ENCODE measurements around the gene ANTXR1. TPM values are rescaled to one million over a fixed set of nuclear protein-coding genes. Genes with fewer than 3 reads are reported as not detected.
"Not testable (repeated sequence)": the region's sequence is repeated elsewhere in the genome, so short reads cannot be mapped to it uniquely, and the experiment has no call there.

Gene ANTXR1
- total and polyA plus RNA-seq, 2 experiments from 2014 or later: 29.1 to 34.7 TPM

DNA sequence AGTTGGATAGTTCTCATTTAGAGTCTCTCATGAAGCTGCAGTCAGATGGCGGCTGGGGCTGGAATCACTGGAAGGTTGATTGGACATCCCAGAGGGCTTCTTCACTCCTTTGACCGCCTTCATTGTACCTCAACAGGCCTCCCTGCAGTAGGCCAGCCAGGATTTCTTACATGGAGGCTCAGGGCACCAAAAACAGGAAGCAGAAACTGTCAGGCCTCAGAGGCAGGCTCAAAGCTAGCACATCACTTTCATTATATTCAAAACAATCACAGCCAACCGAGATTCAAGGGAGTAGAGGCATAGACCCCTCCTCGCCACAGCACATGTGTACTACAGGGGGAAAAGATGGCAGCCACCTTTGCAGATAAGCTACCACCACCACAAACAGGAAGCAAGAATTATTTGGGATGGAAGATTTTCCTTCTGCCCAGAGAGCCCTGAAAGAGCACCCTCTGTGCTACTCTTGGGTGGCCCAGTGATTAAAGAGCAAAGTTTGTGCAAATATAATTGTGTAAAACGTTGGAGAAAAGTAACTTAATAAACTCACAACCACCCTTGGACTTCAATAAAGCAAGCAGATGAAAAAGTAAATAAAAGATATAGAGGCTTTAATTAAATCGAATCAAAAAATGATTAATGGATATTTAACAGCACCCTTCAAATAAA is 218.8 kb downstream of the ANTXR1 start:
- no peak overlapping the region for H3K4me2 ChIP-seq
- no peaks in the 10 kb centered on the region for H3K4me1 ChIP-seq (ENCODE audit: insufficient read depth)
- no peaks in the 10 kb centered on the region for H3K9me3 ChIP-seq (ENCODE audit: low read depth)
- no peaks in the 10 kb centered on the region for H3K79me2 ChIP-seq
- H3K36me3 ChIP-seq (replicated peaks; ENCODE audit: insufficient read depth, low read depth): no peaks in the 10 kb centered on the region
- no peak for DNase-seq (ENCODE audit: low spot score)
- TF ChIP-seq EZH2 (IDR thresholded peaks at IDR 0.05; ENCODE audit: borderline replicate concordance) (no peak), EZH2phosphoT487 (IDR thresholded peaks at IDR 0.05; ENCODE audit: low read depth, severe bottlenecking, unreplicated experiment) (no peak)
- TF ChIP-seq, protein P1, sequence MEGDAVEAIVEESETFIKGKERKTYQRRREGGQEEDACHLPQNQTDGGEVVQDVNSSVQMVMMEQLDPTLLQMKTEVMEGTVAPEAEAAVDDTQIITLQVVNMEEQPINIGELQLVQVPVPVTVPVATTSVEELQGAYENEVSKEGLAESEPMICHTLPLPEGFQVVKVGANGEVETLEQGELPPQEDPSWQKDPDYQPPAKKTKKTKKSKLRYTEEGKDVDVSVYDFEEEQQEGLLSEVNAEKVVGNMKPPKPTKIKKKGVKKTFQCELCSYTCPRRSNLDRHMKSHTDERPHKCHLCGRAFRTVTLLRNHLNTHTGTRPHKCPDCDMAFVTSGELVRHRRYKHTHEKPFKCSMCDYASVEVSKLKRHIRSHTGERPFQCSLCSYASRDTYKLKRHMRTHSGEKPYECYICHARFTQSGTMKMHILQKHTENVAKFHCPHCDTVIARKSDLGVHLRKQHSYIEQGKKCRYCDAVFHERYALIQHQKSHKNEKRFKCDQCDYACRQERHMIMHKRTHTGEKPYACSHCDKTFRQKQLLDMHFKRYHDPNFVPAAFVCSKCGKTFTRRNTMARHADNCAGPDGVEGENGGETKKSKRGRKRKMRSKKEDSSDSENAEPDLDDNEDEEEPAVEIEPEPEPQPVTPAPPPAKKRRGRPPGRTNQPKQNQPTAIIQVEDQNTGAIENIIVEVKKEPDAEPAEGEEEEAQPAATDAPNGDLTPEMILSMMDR (IDR thresholded peaks at IDR 0.05; ENCODE audit: poor library complexity): no peak
- H3K27ac ChIP-seq: no peak overlapping the region
- 81% methylated on average over 6 of the region's 6 CpGs for WGBS (ENCODE audit: low lambda C conversion rate, missing lambda C conversion rate)
- H3K27me3 ChIP-seq: no peaks in the 10 kb centered on the region
- H3K4me3 ChIP-seq: no peak overlapping the region
- no peaks in the 10 kb centered on the region for H4K20me1 ChIP-seq (ENCODE audit: insufficient read depth, poor library complexity, severe bottlenecking)
- no peak overlapping the region for H2AFZ ChIP-seq
- no peaks in the 10 kb centered on the region for H3K9me2 ChIP-seq (replicated peaks; ENCODE audit: insufficient read depth)

DNA sequence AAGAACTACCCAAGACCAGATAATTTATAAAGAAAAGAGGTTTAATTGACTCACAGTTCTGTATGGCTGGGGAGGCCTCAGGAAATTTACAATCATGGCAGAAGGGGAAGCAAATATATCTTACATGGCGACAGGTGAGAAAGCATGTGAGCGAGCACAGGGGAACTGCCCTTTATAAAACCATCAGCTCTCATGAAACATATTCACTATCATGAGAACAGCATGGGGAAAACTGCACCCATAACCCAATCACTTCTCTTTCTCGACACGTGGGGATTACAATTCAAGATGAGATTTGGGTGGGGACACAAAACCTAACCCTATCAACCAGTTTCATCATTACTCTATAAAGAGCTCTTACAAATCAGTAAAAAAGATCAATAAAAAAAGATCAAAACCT is 222.9 kb downstream of the ANTXR1 start:
- H4K20me1 ChIP-seq (ENCODE audit: insufficient read depth, poor library complexity, severe bottlenecking); H3K9me3 ChIP-seq (ENCODE audit: low read depth); H3K27ac ChIP-seq; H3K4me3 ChIP-seq; H3K36me3 ChIP-seq (replicated peaks; ENCODE audit: insufficient read depth, low read depth); H3K79me2 ChIP-seq; H3K9me2 ChIP-seq (replicated peaks; ENCODE audit: insufficient read depth); H3K4me1 ChIP-seq (ENCODE audit: insufficient read depth); H3K4me2 ChIP-seq; H3K27me3 ChIP-seq; H2AFZ ChIP-seq; DNase-seq (ENCODE audit: low spot score): not testable (repeated sequence)
- 96% methylated on average over 4 of the region's 4 CpGs for WGBS (ENCODE audit: low lambda C conversion rate, missing lambda C conversion rate)

DNA sequence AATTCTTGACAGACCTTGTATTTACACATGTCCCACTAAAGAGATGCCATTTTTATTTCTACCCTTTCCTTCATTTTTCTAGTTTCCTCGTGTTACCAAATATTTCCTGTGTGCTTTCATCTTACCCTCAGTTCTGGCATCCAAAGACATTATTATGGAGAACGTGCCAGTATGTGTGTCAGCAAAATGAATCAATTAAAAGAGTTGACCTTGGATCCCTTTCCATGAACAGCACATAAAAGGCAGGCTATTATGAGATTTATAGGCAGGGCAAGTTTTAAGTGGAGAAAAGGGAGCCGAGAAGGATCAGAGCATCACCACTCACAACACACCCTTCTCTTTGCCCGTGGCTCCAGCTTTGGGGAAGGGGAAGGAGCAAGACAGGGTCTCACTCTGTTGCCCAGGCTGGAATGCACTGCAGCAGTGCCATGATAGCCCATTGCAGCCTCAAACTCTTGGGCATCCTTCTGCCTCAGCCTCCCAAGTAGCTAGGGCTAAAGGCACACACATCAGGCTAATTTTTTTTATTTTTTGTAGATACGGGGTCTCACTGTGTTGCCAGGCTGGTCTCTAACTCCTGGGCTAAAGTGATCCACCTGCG is 224.2 kb downstream of the ANTXR1 start:
- H3K4me3 ChIP-seq: no peak overlapping the region
- WGBS (ENCODE audit: low lambda C conversion rate, missing lambda C conversion rate): 70% methylated on average over 6 of the region's 6 CpGs
- TF ChIP-seq, protein P1 (IDR thresholded peaks at IDR 0.05; ENCODE audit: poor library complexity): no peak
- TF ChIP-seq EZH2phosphoT487 (IDR thresholded peaks at IDR 0.05; ENCODE audit: low read depth, severe bottlenecking, unreplicated experiment): no peak
- TF ChIP-seq EZH2 (IDR thresholded peaks at IDR 0.05; ENCODE audit: borderline replicate concordance): no peak

DNA sequence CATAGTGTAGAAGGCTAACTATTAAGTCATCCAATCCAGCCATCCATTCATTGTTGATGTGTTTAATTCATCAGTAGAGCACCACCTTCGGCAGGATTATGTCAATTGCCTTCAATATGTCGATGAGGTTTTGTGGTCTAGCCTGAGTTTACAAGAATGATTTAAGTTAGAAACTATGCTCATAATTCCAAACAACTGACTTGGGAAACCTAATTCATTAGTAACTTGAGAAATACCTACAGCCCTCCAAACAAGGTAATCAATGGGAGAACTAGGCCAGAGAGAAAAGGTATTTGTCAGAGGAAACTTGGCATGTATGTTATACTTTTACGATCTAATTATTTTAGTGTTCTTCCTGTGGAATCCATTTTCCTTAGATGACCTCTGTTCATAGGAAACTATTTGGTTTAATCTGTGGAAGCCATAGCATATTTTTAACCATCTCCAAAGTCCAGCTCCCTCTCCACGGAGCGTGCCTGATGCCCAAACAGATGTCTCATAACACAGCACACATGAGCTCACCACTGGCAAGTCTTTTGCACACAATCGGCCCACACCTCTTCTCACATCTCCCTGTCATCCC is 225.6 kb downstream of the ANTXR1 start:
- Histone ChIP-seq H3K9me3 (ENCODE audit: low read depth) (no peaks in the 10 kb centered on the region), H3K27me3 (no peaks in the 10 kb centered on the region), H3K27ac (no peak overlapping the region), H3K4me1 (ENCODE audit: insufficient read depth) (peaks cover 14% of the 10 kb centered on the region), H3K4me2 (no peak overlapping the region), H3K9me2 (replicated peaks; ENCODE audit: insufficient read depth) (no peaks in the 10 kb centered on the region), H3K79me2 (no peaks in the 10 kb centered on the region), H3K36me3 (replicated peaks; ENCODE audit: insufficient read depth, low read depth) (no peaks in the 10 kb centered on the region), H4K20me1 (ENCODE audit: insufficient read depth, poor library complexity, severe bottlenecking) (no peaks in the 10 kb centered on the region), H2AFZ (no peak overlapping the region), H3K4me3 (no peak overlapping the region)
- no peak for DNase-seq (ENCODE audit: low spot score)
- WGBS (ENCODE audit: low lambda C conversion rate, missing lambda C conversion rate): 84% methylated on average over 6 of the region's 6 CpGs
- TF ChIP-seq EZH2 (IDR thresholded peaks at IDR 0.05; ENCODE audit: borderline replicate concordance): no peak
- no peak for TF ChIP-seq EZH2phosphoT487 (IDR thresholded peaks at IDR 0.05; ENCODE audit: low read depth, severe bottlenecking, unreplicated experiment)
- TF ChIP-seq, protein P1 (IDR thresholded peaks at IDR 0.05; ENCODE audit: poor library complexity): no peak

More for the DNA sequence above, 224.2 kb downstream of the ANTXR1 start:
- H3K27me3 ChIP-seq: no peaks in the 10 kb centered on the region
- peaks cover 6% of the 10 kb centered on the region for H3K4me1 ChIP-seq (ENCODE audit: insufficient read depth)
- DNase-seq (ENCODE audit: low spot score): no peak
- H2AFZ ChIP-seq: no peak overlapping the region
- no peak overlapping the region for H3K4me2 ChIP-seq
- H3K79me2 ChIP-seq: no peaks in the 10 kb centered on the region
- no peaks in the 10 kb centered on the region for H3K9me3 ChIP-seq (ENCODE audit: low read depth)
- H4K20me1 ChIP-seq (ENCODE audit: insufficient read depth, poor library complexity, severe bottlenecking): no peaks in the 10 kb centered on the region
- H3K9me2 ChIP-seq (replicated peaks; ENCODE audit: insufficient read depth): no peaks in the 10 kb centered on the region
- H3K27ac ChIP-seq: no peak overlapping the region
- no peaks in the 10 kb centered on the region for H3K36me3 ChIP-seq (replicated peaks; ENCODE audit: insufficient read depth, low read depth)

Measured in hepatocyte (in vitro differentiated cells).